ENCODE measurements around the gene MVB12B. TPM values are rescaled to one million over a fixed set of nuclear protein-coding genes. Genes with fewer than 3 reads are reported as not detected.

MVB12B gene
- total RNA-seq, 2 donors from 2014 or later, result 18.6 to 19.7 TPM

DNA sequence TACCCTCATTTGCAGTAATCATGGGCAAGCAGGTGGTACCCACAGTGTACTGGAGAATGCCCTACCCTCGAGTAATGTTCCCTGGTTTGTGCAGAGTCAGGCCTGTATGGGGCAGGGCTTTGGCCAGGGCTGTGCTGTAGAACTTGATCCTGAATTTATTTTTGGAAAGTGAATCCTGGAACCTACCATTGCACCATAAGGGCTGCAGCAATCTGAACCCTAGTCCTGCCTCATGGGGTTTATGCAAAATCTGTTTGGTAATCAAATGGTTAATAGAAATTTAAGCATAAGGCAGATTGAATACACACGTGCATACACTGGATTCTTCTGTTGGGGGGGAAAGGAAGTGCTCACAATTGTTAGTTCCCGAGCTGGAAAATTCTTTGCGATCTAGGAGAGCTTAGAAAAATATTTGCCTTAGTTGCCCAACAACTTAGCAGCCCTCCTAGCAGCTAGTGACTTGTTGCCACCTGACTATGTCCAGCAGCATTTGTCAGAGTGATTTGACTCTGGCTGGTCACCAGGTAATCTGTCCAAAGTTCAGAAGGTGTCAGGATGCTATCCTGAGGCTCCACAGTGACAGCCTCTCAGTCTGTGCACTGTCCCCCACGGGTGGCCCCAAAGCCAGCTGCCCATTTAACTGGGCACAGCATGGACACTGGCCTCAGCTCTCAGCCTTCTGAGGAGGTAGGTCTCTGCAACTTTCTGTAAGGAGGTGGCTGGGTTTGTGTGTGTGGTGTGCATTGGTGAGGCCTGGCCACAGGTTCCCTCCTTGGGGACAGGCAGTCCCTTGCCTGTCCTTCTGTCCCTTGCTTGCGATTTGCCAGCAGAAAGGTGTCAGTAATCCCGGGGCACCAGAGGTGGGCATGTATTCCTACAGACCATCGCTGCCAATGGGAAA lies 8.3 kb downstream of the MVB12B start:
- Histone ChIP-seq H3K27ac (ENCODE audit: low read depth, low read length) (no peak overlapping the region), H3K36me3 (ENCODE audit: control insufficient read depth, insufficient read depth, low read length) (no peaks in the 10 kb centered on the region), H3K9ac (ENCODE audit: extremely low read depth, low read length, poor library complexity, severe bottlenecking) (no peak overlapping the region), H3K4me3 (ENCODE audit: low read length) (no peak overlapping the region), H3K9me3 (ENCODE audit: control insufficient read depth, low read length) (no peaks in the 10 kb centered on the region), H3K4me1 (ENCODE audit: control insufficient read depth, insufficient read depth, low read length) (no peaks in the 10 kb centered on the region), H3K27me3 (ENCODE audit: control insufficient read depth, insufficient read depth, low read length, poor library complexity, severe bottlenecking) (no peaks in the 10 kb centered on the region)
- DNase-seq, result no peak
- TF ChIP-seq CTCF (conservative IDR thresholded peaks at IDR 0.05), result no peak
- no peak overlapping the region for H3K4me3 Mint-ChIP-seq
- H3K9me3 Mint-ChIP-seq, result no peaks in the 10 kb centered on the region
- H3K27ac Mint-ChIP-seq, result no peak overlapping the region
- WGBS, 2 experiments (ENCODE audit: insufficient coverage in 1 of 2, insufficient read length in 1 of 2), result 81 to 90% methylated on average over 7 to 8 of the region's 8 CpGs
- H3K27me3 Mint-ChIP-seq (ENCODE audit: insufficient read depth), result no peaks in the 10 kb centered on the region
- peaks cover 35% of the 10 kb centered on the region for H3K4me1 Mint-ChIP-seq
- no peaks in the 10 kb centered on the region for H3K36me3 Mint-ChIP-seq (ENCODE audit: low read depth)

GRCh38 chr9:126335837-126336735 lies 9.5 kb downstream of the MVB12B start:
- no peak overlapping the region for H3K27ac Mint-ChIP-seq
- no peaks in the 10 kb centered on the region for H3K27me3 ChIP-seq (ENCODE audit: control insufficient read depth, insufficient read depth, low read length, poor library complexity, severe bottlenecking)
- TF ChIP-seq CTCF (conservative IDR thresholded peaks at IDR 0.05), result no peak
- peaks cover 4% of the 10 kb centered on the region for H3K36me3 ChIP-seq (ENCODE audit: control insufficient read depth, insufficient read depth, low read length)
- 89 to 91% methylated on average over 12 to 19 of the region's 19 CpGs for WGBS, 2 experiments (ENCODE audit: insufficient coverage in 1 of 2, insufficient read length in 1 of 2)
- H3K9me3 ChIP-seq (ENCODE audit: control insufficient read depth, low read length), result no peaks in the 10 kb centered on the region
- peaks cover 38% of the 10 kb centered on the region for H3K4me1 Mint-ChIP-seq
- no peaks in the 10 kb centered on the region for H3K9me3 Mint-ChIP-seq
- H3K4me3 ChIP-seq (ENCODE audit: low read length), result no peak overlapping the region
- H3K27me3 Mint-ChIP-seq (ENCODE audit: insufficient read depth), result no peaks in the 10 kb centered on the region
- no peak overlapping the region for H3K4me3 Mint-ChIP-seq
- H3K36me3 Mint-ChIP-seq (ENCODE audit: low read depth), result peaks cover 6% of the 10 kb centered on the region
- DNase-seq, result no peak
- no peaks in the 10 kb centered on the region for H3K4me1 ChIP-seq (ENCODE audit: control insufficient read depth, insufficient read depth, low read length)
- no peak overlapping the region for H3K9ac ChIP-seq (ENCODE audit: extremely low read depth, low read length, poor library complexity, severe bottlenecking)
- H3K27ac ChIP-seq (ENCODE audit: low read depth, low read length), result peak overlapping the region; percentile 2

DNA sequence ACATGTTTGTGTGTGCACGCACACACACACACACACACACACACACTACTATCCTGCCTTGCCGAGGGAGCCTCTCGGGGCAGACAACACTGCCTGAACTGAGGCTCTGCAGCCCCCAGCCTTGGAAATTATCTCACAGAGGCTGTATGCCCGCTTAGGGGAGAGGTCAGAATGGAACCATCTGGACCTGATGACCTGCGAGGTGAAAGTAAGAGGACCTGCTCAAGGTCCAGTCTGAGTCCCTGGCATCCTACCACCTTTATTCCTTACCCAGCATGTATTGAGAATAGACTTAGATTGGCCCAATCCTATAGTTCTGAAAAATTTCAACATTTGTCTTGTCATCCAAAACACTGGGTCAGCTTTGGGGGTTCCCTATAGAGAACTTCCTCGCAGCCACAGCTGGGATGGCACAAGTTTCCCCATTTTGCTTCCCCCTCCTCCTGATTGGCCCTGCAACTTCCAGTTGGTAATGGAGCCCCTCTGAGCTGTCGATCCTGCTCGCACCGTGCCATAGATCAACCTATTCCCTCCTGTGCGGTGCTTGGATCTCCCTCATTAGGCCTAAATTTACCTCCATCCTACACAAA lies 10.2 kb downstream of the MVB12B start:
- Mint-ChIP-seq H3K9me3 (no peaks in the 10 kb centered on the region), H3K27me3 (ENCODE audit: insufficient read depth) (no peaks in the 10 kb centered on the region), H3K4me1 (peaks cover 36% of the 10 kb centered on the region), H3K27ac (no peak overlapping the region), H3K36me3 (ENCODE audit: low read depth) (peaks cover 9% of the 10 kb centered on the region), H3K4me3 (no peak overlapping the region)
- Histone ChIP-seq H3K4me1 (ENCODE audit: control insufficient read depth, insufficient read depth, low read length) (no peaks in the 10 kb centered on the region), H3K27me3 (ENCODE audit: control insufficient read depth, insufficient read depth, low read length, poor library complexity, severe bottlenecking) (no peaks in the 10 kb centered on the region), H3K4me3 (ENCODE audit: low read length) (no peak overlapping the region), H3K9me3 (ENCODE audit: control insufficient read depth, low read length) (no peaks in the 10 kb centered on the region), H3K36me3 (ENCODE audit: control insufficient read depth, insufficient read depth, low read length) (peaks cover 4% of the 10 kb centered on the region), H3K27ac (ENCODE audit: low read depth, low read length) (peak overlapping the region; percentile 96), H3K9ac (ENCODE audit: extremely low read depth, low read length, poor library complexity, severe bottlenecking) (no peak overlapping the region)
- no peak for TF ChIP-seq CTCF (conservative IDR thresholded peaks at IDR 0.05)
- WGBS, 2 experiments (ENCODE audit: insufficient coverage in 1 of 2, insufficient read length in 1 of 2), result 90 to 100% methylated on average over 3 to 10 of the region's 10 CpGs
- no peak for DNase-seq

Data from endodermal cell (in vitro differentiated cells).